NOMO-1 (cell line): ENCODE data around the gene KCNIP4.

Experiments used
- DNase-seq, 2 experiments: peaks; one replicate each; lab custom pipeline; 2025; ENCODE audit not compliant: unreplicated experiment in 2 of 2; lab: John Stamatoyannopoulos, UW

KCNIP4 gene

GRCh38 chr4:20696815-20697214 is 1251.8 kb downstream of the KCNIP4 start:
- no peak for DNase-seq

GRCh38 chr4:20687864-20688263 is 1260.7 kb downstream of the KCNIP4 start:
- no peak for DNase-seq

- peak; percentile 29 to 67 for DNase-seq
Measured at GRCh38 chr4:20684852-20685763, 1263.5 kb downstream of the KCNIP4 start.

- no peak for DNase-seq
Measured at GRCh38 chr4:20683766-20684165, 1264.8 kb downstream of the KCNIP4 start.

- DNase-seq = no peak
Measured at GRCh38 chr4:20682853-20683252, 1265.7 kb downstream of the KCNIP4 start.

GRCh38 chr4:20681271-20681670 is 1267.3 kb downstream of the KCNIP4 start:
- no peak for DNase-seq

GRCh38 chr4:20680736-20681135 is 1267.8 kb downstream of the KCNIP4 start:
- DNase-seq = no peak

GRCh38 chr4:20679951-20680350 is 1268.6 kb downstream of the KCNIP4 start:
- DNase-seq = no peak
